Activated CD8-positive, alpha-beta memory T cell treated with anti-CD3 and anti-CD28 coated beads, Interleukin-2, amount 50 U/mL, for 48 hours (primary cell): Measurements from ENCODE around the gene PSMD6.

Source experiments
- DNase-seq: peaks from one replicate; pipeline ENCODE4 v3.0.0-alpha.2; 2020

Gene PSMD6

GRCh38 chr3:64008017-64008416, 15.3 kb downstream of the PSMD6 start:
- no peak for DNase-seq

GRCh38 chr3:64003589-64003988, 19.7 kb downstream of the PSMD6 start:
- DNase-seq = no peak

GRCh38 chr3:64002233-64002632, 21.1 kb downstream of the PSMD6 start:
- DNase-seq = no peak

- no peak for DNase-seq
Measured at GRCh38 chr3:64000453-64001055, 22.7 kb downstream of the PSMD6 start.

GRCh38 chr3:63998852-63999754, 24.2 kb downstream of the PSMD6 start:
- DNase-seq = no peak

GRCh38 chr3:63995086-63995485, 28.2 kb downstream of the PSMD6 start:
- no peak for DNase-seq

GRCh38 chr3:63993653-63994079, 29.6 kb downstream of the PSMD6 start:
- no peak for DNase-seq

- DNase-seq = no peak
Measured at GRCh38 chr3:63992516-63993209, 30.6 kb downstream of the PSMD6 start.

GRCh38 chr3:63991666-63992065, 31.6 kb downstream of the PSMD6 start:
- no peak for DNase-seq

GRCh38 chr3:63990733-63991132, 32.6 kb downstream of the PSMD6 start:
- no peak for DNase-seq

- DNase-seq = no peak
Measured at GRCh38 chr3:63990204-63990603, 33.1 kb downstream of the PSMD6 start.

- DNase-seq = no peak
Measured at GRCh38 chr3:63988943-63989342, 34.4 kb downstream of the PSMD6 start.

GRCh38 chr3:63986831-63987230, 36.5 kb downstream of the PSMD6 start:
- DNase-seq = no peak

GRCh38 chr3:63986146-63986545, 37.1 kb downstream of the PSMD6 start:
- DNase-seq = no peak

- no peak for DNase-seq
Measured at GRCh38 chr3:63984391-63984790, 38.9 kb downstream of the PSMD6 start.

- DNase-seq = no peak
Measured at GRCh38 chr3:63981980-63982379, 41.3 kb downstream of the PSMD6 start.

- DNase-seq = no peak
Measured at GRCh38 chr3:63980830-63981498, 42.3 kb downstream of the PSMD6 start.

- DNase-seq = no peak
Measured at GRCh38 chr3:63980019-63980418, 43.3 kb downstream of the PSMD6 start.

GRCh38 chr3:63979093-63979885, 44.0 kb downstream of the PSMD6 start:
- no peak for DNase-seq

- DNase-seq = no peak
Measured at GRCh38 chr3:63977893-63978292, 45.4 kb downstream of the PSMD6 start.

- no peak for DNase-seq
Measured at GRCh38 chr3:63976872-63977200, 46.5 kb downstream of the PSMD6 start.

- DNase-seq = no peak
Measured at GRCh38 chr3:63976161-63976871, 47.0 kb downstream of the PSMD6 start.
